Endothelial cell of umbilical vein (primary cell): Measurements from ENCODE around the gene FBXO34. TPM values are rescaled to one million over a fixed set of nuclear protein-coding genes. Genes with fewer than 3 reads are reported as not detected.

ENCODE experiments used
- BruUV-seq: library from RNA; stranded (reverse); fragments of 400-500 nt; replicated peaks from 2 replicates; lab custom pipeline; 2021; lab: Mats Ljungman, UMichigan
- CTCF ChIA-PET: fragments of 300-600, 350-600 bp; sonication (Branson Sonifier 250); formaldehyde crosslinking; loops from one replicate; lab custom pipeline; 2021; ENCODE audit warnings: antibody characterized with exemption, inconsistent platforms; lab: Charles Lee
- POLR2A ChIA-PET: fragments of 300-600, 350-600 bp; sonication (Branson Sonifier 250); formaldehyde crosslinking; loops from one replicate; lab custom pipeline; 2021; ENCODE audit warnings: antibody characterized with exemption, inconsistent platforms; lab: Charles Lee
- DNase-seq: peaks from one replicate; pipeline ENCODE4 v3.0.0-alpha.2; 2011; ENCODE audit warnings: low read depth, low spot score
- FAIRE-seq: peaks from 2 replicates; lab custom pipeline; 2011; peaks lifted over from hg19 to GRCh38; lab: Jason Lieb, UNC
- H2AFZ ChIP-seq: 2 replicates; pipeline ENCODE4 v1.6.0; 2012; ENCODE audit warnings: low read depth, low read length, control low read depth, inconsistent platforms
- H3K27ac ChIP-seq: 2 replicates; pipeline ENCODE4 v1.5.1; 2011; ENCODE audit warnings: low read depth, mild to moderate bottlenecking, control low read depth, low read length, moderate library complexity; ENCODE audit not compliant: insufficient read depth
- H3K27me3 ChIP-seq, 2 experiments: 2 replicates each; pipeline versions ENCODE4 v1.6.0 to v1.6.1; 2011; ENCODE audit warnings: low read length in 2 of 2, mixed read lengths in 1 of 2; ENCODE audit not compliant: control insufficient read depth in 2 of 2, insufficient read depth in 2 of 2
- H3K36me3 ChIP-seq, 2 experiments: 2 replicates in 1 of 2; 3 replicates in 1 of 2; pipeline ENCODE4 v1.5.1; 2011; ENCODE audit warnings: low read length in 2 of 2, mild to moderate bottlenecking in 1 of 2, moderate library complexity in 1 of 2; ENCODE audit not compliant: control insufficient read depth in 2 of 2, insufficient read depth in 2 of 2; ENCODE audit errors: extremely low read depth in 1 of 2
- H3K4me1 ChIP-seq: 3 replicates; pipeline ENCODE4 v1.5.1; 2011; ENCODE audit warnings: mild to moderate bottlenecking, low read length; ENCODE audit not compliant: control insufficient read depth, insufficient read depth; ENCODE audit errors: extremely low read depth
- H3K4me2 ChIP-seq: 2 replicates; pipeline ENCODE4 v1.6.1; 2011; ENCODE audit warnings: low read length, control low read depth, mixed read lengths; ENCODE audit not compliant: insufficient read depth
- H3K4me3 ChIP-seq, 3 experiments: fragments of 200-600 bp in 1 of 3; sonication (generic), shearing (Covaris generic) in 1 of 3; replicated peaks in 1 of 3; 2 replicates each; pipeline ENCODE4 v1.5.1; 2011 to 2016; ENCODE audit warnings: control low read depth in 3 of 3, low read length in 3 of 3, mild to moderate bottlenecking in 2 of 3, inconsistent platforms in 1 of 3, low read depth in 1 of 3, moderate library complexity in 1 of 3; ENCODE audit not compliant: insufficient read depth in 1 of 3
- H3K79me2 ChIP-seq: 2 replicates; pipeline ENCODE4 v1.6.0; 2012; ENCODE audit warnings: low read length, inconsistent platforms; ENCODE audit not compliant: control insufficient read depth, insufficient read depth
- H3K9ac ChIP-seq: replicated peaks from 2 replicates; pipeline ENCODE3; 2011; ENCODE audit warnings: low read length, control low read depth; ENCODE audit not compliant: insufficient read depth; ENCODE audit errors: extremely low read depth
- H3K9me1 ChIP-seq: replicated peaks from 3 replicates; pipeline ENCODE4 v1.6.0; 2011; ENCODE audit warnings: mild to moderate bottlenecking, low read length; ENCODE audit not compliant: control insufficient read depth, insufficient read depth; ENCODE audit errors: extremely low read depth
- H3K9me3 ChIP-seq: replicated peaks from 2 replicates; pipeline ENCODE4 v1.5.1; 2012; ENCODE audit warnings: low read length, inconsistent platforms; ENCODE audit not compliant: control insufficient read depth, insufficient read depth
- H4K20me1 ChIP-seq: replicated peaks from 2 replicates; pipeline ENCODE3; 2011; ENCODE audit warnings: mild to moderate bottlenecking, low read length; ENCODE audit not compliant: control insufficient read depth, insufficient read depth; ENCODE audit errors: extremely low read depth
- EZH2 ChIP-seq: IDR thresholded peaks from 2 replicates; pipeline ENCODE4 v1.6.1; 2012; ENCODE audit warnings: borderline replicate concordance, low read depth, mild to moderate bottlenecking, moderate library complexity, low read length, inconsistent platforms; ENCODE audit not compliant: severe bottlenecking
- FOS ChIP-seq: IDR thresholded peaks from 2 replicates; pipeline ENCODE4 v1.6.1; 2011; ENCODE audit warnings: mild to moderate bottlenecking, low read length, moderate library complexity, borderline replicate concordance; ENCODE audit not compliant: insufficient read depth
- GATA2 ChIP-seq: IDR thresholded peaks from 2 replicates; pipeline ENCODE4 v1.7.0; 2011; ENCODE audit warnings: low read depth, mild to moderate bottlenecking, moderate library complexity, mixed read lengths, low read length; ENCODE audit not compliant: insufficient read length, insufficient read depth
- JUN ChIP-seq: IDR thresholded peaks from 2 replicates; pipeline ENCODE4 v1.6.1; 2011; ENCODE audit warnings: borderline replicate concordance, low read depth; ENCODE audit not compliant: insufficient read length, insufficient read depth
- MYC ChIP-seq: IDR thresholded peaks from one replicate; pipeline ENCODE4 v1.6.1; 2011; ENCODE audit warnings: mild to moderate bottlenecking, low read depth, low read length
- POLR2A ChIP-seq: IDR thresholded peaks from 2 replicates; pipeline ENCODE4 v1.6.1; 2012; ENCODE audit warnings: low read depth, mild to moderate bottlenecking, control low read depth, low read length
- POLR2AphosphoS5 ChIP-seq: IDR thresholded peaks from 2 replicates; pipeline ENCODE4 v1.6.1; 2012; ENCODE audit warnings: low read depth, mild to moderate bottlenecking, control low read depth, low read length, moderate library complexity; ENCODE audit not compliant: insufficient read depth
- dilution Hi-C: fragments of 300-500 bp; cut with MboI; formaldehyde crosslinking; loops from one replicate; pipeline ENCODE4 v1.15.0; 2019; ENCODE audit warnings: low sequenced_read_pairs; ENCODE audit not compliant: extremely low pct_ligation_motif_present
- intact Hi-C: fragments of 100-400 bp; cut with micrococcal nuclease; formaldehyde crosslinking; loops from one replicate; pipeline ENCODE4 v1.10.0; 2022
- polyA plus RNA-seq, 4 experiments: library from polyadenylated mRNA; depleted of rRNA in 3 of 4; stranded (reverse) in 3 of 4; unstranded in 1 of 4; fragments of >200 nt; gene quantifications; 2 replicates each; pipeline versions ENCODE4 v1.2.1 to v1.2.3, GENCODE V29; 2011 to 2012; ENCODE audit warnings: missing spikeins in 1 of 4
- total RNA-seq: library from RNA; stranded (reverse); gene quantifications from 2 replicates; pipeline ENCODE4 v1.2.3, GENCODE V29; 2021
- TF ChIP-seq, protein P1 (sequence below): IDR thresholded peaks from 2 replicates; pipeline ENCODE4 v1.6.1; 2011; ENCODE audit not compliant: insufficient read depth, insufficient read length
- TF ChIP-seq, protein P2 (sequence below), 2 donors: IDR thresholded peaks; 1 replicate in 1 of 2; 2 replicates in 1 of 2; pipeline ENCODE4 v1.5.1; 2011; ENCODE audit warnings: low read length in 2 of 2, mild to moderate bottlenecking in 2 of 2, moderate library complexity in 2 of 2, control low read depth in 1 of 2, inconsistent platforms in 1 of 2, low read depth in 1 of 2; ENCODE audit not compliant: insufficient read depth in 1 of 2; ENCODE audit errors: extremely low read depth in 1 of 2

The FBXO34 gene
- total and polyA plus RNA-seq, 2 donors (not counting 3 experiments of a cell fraction or from before 2014, with no cell fraction given) = 8.5 to 14.2 TPM

DNA sequence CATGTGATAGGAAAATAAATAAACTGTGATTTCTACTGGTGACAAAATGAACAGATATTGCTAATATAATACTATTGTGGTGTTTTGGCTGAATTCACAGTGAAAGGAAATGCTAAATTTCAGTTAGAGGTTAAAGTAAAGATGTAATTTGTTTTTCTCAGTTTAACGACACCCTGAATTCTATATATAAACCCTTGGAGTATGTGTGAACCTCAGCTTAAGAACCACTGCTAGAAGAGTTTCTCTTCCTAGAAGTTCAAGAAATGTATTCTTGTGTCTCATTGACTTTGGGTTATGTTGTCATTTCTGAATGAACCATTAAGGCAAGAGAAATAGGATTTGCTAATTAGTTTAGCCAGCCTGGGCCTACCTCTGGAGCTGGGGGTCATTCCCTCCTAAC lies 8.2 kb downstream of the FBXO34 start:
- no TSS peak for BruUV-seq
- ChIA-PET CTCF (interaction anchor here (1.2 kb wide), 1 partner anchor 54 kb away, joined by 3 read pairs; no protein-coding TSS in a partner anchor), POLR2A (no interaction called here)
- FAIRE-seq (no peak), DNase-seq (no peak)
- TF ChIP-seq POLR2A (no peak), JUN (no peak), FOS (no peak), POLR2AphosphoS5 (no peak)
- H4K20me1 ChIP-seq = peaks cover 6% of the 10 kb centered on the region
- H3K9me3 ChIP-seq = no peaks in the 10 kb centered on the region
- intact Hi-C loops (no loop called here), dilution Hi-C loops (no loop called here)
- no peak overlapping the region for H3K9ac ChIP-seq
- H3K4me2 ChIP-seq = no peak overlapping the region
- H2AFZ ChIP-seq = no peak overlapping the region
- peaks cover 53% of the 10 kb centered on the region for H3K79me2 ChIP-seq
- H3K4me1 ChIP-seq = peaks cover 11% of the 10 kb centered on the region
- H3K4me3 ChIP-seq = no peak overlapping the region
- no peak overlapping the region for H3K27ac ChIP-seq
- H3K27me3 ChIP-seq = no peaks in the 10 kb centered on the region
- H3K9me1 ChIP-seq = no peaks in the 10 kb centered on the region
- H3K36me3 ChIP-seq = no peaks in the 10 kb centered on the region

DNA sequence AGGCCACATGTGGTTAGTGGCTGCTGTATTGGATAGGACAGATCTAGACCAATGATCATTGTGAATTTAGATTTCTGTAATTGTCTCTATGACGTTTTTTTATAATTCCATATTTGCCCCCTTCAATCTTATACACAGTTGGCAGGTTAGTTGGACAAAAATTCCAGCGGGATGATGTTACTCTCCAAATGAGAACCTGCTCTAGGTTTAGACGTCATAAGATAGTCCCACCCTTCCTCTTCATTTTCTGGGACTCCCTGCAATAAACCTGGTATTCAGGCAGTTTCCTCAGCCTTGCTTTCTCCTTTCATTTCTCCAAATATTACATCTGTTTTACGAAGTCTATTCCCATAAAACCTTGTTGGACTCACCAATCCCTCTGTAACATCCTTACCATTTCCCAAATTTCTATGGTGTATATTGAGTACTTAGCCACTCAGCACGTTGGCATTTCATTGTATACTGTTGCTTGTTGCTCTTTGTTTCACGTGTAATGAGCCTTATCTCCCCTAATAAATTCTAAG lies 10.2 kb downstream of the FBXO34 start:
- POLR2A ChIA-PET = no interaction called here

More for the DNA sequence above, 10.2 kb downstream of the FBXO34 start:
- Histone ChIP-seq H3K9me3 (no peaks in the 10 kb centered on the region), H3K79me2 (peaks cover 46% of the 10 kb centered on the region), H3K4me2 (no peak overlapping the region), H2AFZ (no peak overlapping the region), H3K9me1 (no peaks in the 10 kb centered on the region), H3K4me3 (no peak overlapping the region), H3K27me3 (no peaks in the 10 kb centered on the region), H3K27ac (no peak overlapping the region), H4K20me1 (peaks cover 5% of the 10 kb centered on the region), H3K4me1 (peaks cover 11% of the 10 kb centered on the region), H3K9ac (no peak overlapping the region), H3K36me3 (no peaks in the 10 kb centered on the region)
- DNase-seq (no peak), FAIRE-seq (no peak)
- dilution Hi-C loops = no loop called here
- no TSS peak for BruUV-seq
- TF ChIP-seq FOS = no peak
- TF ChIP-seq, protein P1, sequence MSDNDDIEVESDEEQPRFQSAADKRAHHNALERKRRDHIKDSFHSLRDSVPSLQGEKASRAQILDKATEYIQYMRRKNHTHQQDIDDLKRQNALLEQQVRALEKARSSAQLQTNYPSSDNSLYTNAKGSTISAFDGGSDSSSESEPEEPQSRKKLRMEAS = no peak
- TF ChIP-seq JUN = no peak
- no peak for TF ChIP-seq MYC
- TF ChIP-seq GATA2 = no peak
- no peak for TF ChIP-seq POLR2AphosphoS5
- TF ChIP-seq EZH2 = no peak
- no peak for TF ChIP-seq POLR2A
- TF ChIP-seq, protein P2, sequence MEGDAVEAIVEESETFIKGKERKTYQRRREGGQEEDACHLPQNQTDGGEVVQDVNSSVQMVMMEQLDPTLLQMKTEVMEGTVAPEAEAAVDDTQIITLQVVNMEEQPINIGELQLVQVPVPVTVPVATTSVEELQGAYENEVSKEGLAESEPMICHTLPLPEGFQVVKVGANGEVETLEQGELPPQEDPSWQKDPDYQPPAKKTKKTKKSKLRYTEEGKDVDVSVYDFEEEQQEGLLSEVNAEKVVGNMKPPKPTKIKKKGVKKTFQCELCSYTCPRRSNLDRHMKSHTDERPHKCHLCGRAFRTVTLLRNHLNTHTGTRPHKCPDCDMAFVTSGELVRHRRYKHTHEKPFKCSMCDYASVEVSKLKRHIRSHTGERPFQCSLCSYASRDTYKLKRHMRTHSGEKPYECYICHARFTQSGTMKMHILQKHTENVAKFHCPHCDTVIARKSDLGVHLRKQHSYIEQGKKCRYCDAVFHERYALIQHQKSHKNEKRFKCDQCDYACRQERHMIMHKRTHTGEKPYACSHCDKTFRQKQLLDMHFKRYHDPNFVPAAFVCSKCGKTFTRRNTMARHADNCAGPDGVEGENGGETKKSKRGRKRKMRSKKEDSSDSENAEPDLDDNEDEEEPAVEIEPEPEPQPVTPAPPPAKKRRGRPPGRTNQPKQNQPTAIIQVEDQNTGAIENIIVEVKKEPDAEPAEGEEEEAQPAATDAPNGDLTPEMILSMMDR (IDR thresholded peaks at IDR 0.05; ENCODE audit: extremely low read depth in 1 of 2, insufficient read depth in 1 of 2, low read depth in 1 of 2, low read length in 2 of 2) = no peak
- CTCF ChIA-PET = interaction anchor here (0.6 to 1.7 kb wide), 3 partner anchors 10 to 17 kb away, joined by 3 to 5 read pairs (median 3); partner anchors contain the start of gene FBXO34
- intact Hi-C loops = no loop called here
